Measurements from ENCODE around the gene MNAT1.
"Not testable (repeated sequence)": the region's sequence is repeated elsewhere in the genome, so short reads cannot be mapped to it uniquely, and the experiment has no call there.

The MNAT1 gene

GRCh38 chr14:60768602-60769001, 34.0 kb downstream of the MNAT1 start:
- no peak for TF ChIP-seq CTCF (IDR thresholded peaks at IDR 0.05; ENCODE audit: low read depth, low read length)

GRCh38 chr14:60771117-60771516, 36.6 kb downstream of the MNAT1 start:
- DNase-seq (ENCODE audit: extremely low read depth, low read depth): no peak
- no peak for TF ChIP-seq CTCF (IDR thresholded peaks at IDR 0.05; ENCODE audit: low read depth, low read length)

More at GRCh38 chr14:60768602-60769001, 34.0 kb downstream of the MNAT1 start:
- no peak for DNase-seq (ENCODE audit: extremely low read depth, low read depth)

GRCh38 chr14:60773558-60773957, 39.0 kb downstream of the MNAT1 start:
- DNase-seq (ENCODE audit: extremely low read depth, low read depth): no peak
- no peak for TF ChIP-seq CTCF (IDR thresholded peaks at IDR 0.05; ENCODE audit: low read depth, low read length)

- DNase-seq (ENCODE audit: extremely low read depth, low read depth): no peak
Measured at GRCh38 chr14:60775296-60775695, 40.7 kb downstream of the MNAT1 start.

GRCh38 chr14:60777856-60778578, 43.5 kb downstream of the MNAT1 start:
- peak; percentile 60 for DNase-seq (ENCODE audit: extremely low read depth, low read depth)
- TF ChIP-seq CTCF (IDR thresholded peaks at IDR 0.05; ENCODE audit: low read depth, low read length): no peak

More at GRCh38 chr14:60775296-60775695, 40.7 kb downstream of the MNAT1 start:
- no peak for TF ChIP-seq CTCF (IDR thresholded peaks at IDR 0.05; ENCODE audit: low read depth, low read length)

GRCh38 chr14:60779745-60780514, 45.4 kb downstream of the MNAT1 start:
- DNase-seq (ENCODE audit: extremely low read depth, low read depth): not testable (repeated sequence)

- not testable (repeated sequence) for DNase-seq (ENCODE audit: extremely low read depth, low read depth)
Measured at GRCh38 chr14:60780558-60780957, 46.0 kb downstream of the MNAT1 start.

GRCh38 chr14:60786905-60787304, 52.3 kb downstream of the MNAT1 start:
- no peak for TF ChIP-seq CTCF (IDR thresholded peaks at IDR 0.05; ENCODE audit: low read depth, low read length)
- no peak for DNase-seq (ENCODE audit: extremely low read depth, low read depth)

Data from AG09319 (cell line).